HTERT RPE-1 (cell line): ENCODE measurements around the gene ADCK2.
"Not testable (repeated sequence)": the region's sequence is repeated elsewhere in the genome, so short reads cannot be mapped to it uniquely, and the experiment has no call there.

ENCODE experiments used
- in situ Hi-C: fragments of 300-500 bp; cut with MboI; formaldehyde crosslinking; loops from 4 replicates; pipeline ENCODE4 v1.14.3; 2020; ENCODE audit warnings: low sequenced_read_pairs

Gene ADCK2

GRCh38 chr7:140734096-140734495, 61.4 kb downstream of the ADCK2 start:
- in situ Hi-C loops = no loop called here

GRCh38 chr7:140734729-140735128, 62.0 kb downstream of the ADCK2 start:
- in situ Hi-C loops = no loop called here

GRCh38 chr7:140738280-140738679, 65.5 kb downstream of the ADCK2 start:
- in situ Hi-C loops = no loop called here

- in situ Hi-C loops = not testable (repeated sequence)
These were observed 70.5 kb downstream of the ADCK2 start for GRCh38 chr7:140743255-140743654.

GRCh38 chr7:140744005-140744404, 71.3 kb downstream of the ADCK2 start:
- in situ Hi-C loops = no loop called here
